ENCODE measurements around the gene PMAIP1.
"Not testable (repeated sequence)": the region's sequence is repeated elsewhere in the genome, so short reads cannot be mapped to it uniquely, and the experiment has no call there.

The PMAIP1 gene

GRCh38 chr18:59899298-59900221 is at the start of gene PMAIP1:
PMAIP1 (plus strand) TSS chr18:59899996; CDS start chr18:59900178, 182 bp downstream.
- peak; percentile 85 to 86 for DNase-seq (ENCODE audit: low read depth in 2 of 2)

- DNase-seq (ENCODE audit: low read depth in 2 of 2) = no peak
These were observed 47.9 kb upstream of the PMAIP1 start for GRCh38 chr18:59851784-59852399.

- no peak for DNase-seq (ENCODE audit: low read depth in 2 of 2)
These were observed 47.2 kb upstream of the PMAIP1 start for GRCh38 chr18:59852548-59852947.

GRCh38 chr18:59853380-59853779 is 46.4 kb upstream of the PMAIP1 start:
- no peak for DNase-seq (ENCODE audit: low read depth in 2 of 2)

- DNase-seq (ENCODE audit: low read depth in 2 of 2) = not testable (repeated sequence)
These were observed 45.8 kb upstream of the PMAIP1 start for GRCh38 chr18:59853988-59854387.

GRCh38 chr18:59861009-59861408 is 38.8 kb upstream of the PMAIP1 start:
- no peak for DNase-seq (ENCODE audit: low read depth in 2 of 2)

GRCh38 chr18:59861963-59862819 is 37.6 kb upstream of the PMAIP1 start:
- no peak for DNase-seq (ENCODE audit: low read depth in 2 of 2)

- no peak for DNase-seq (ENCODE audit: low read depth in 2 of 2)
These were observed 34.4 kb upstream of the PMAIP1 start for GRCh38 chr18:59865241-59865986.

- DNase-seq (ENCODE audit: low read depth in 2 of 2) = no peak
These were observed 33.1 kb upstream of the PMAIP1 start for GRCh38 chr18:59866551-59867269.

- no peak for DNase-seq (ENCODE audit: low read depth in 2 of 2)
These were observed 32.3 kb upstream of the PMAIP1 start for GRCh38 chr18:59867337-59868104.

GRCh38 chr18:59870623-59871130 is 29.1 kb upstream of the PMAIP1 start:
- DNase-seq (ENCODE audit: low read depth in 2 of 2) = peak in 1 of 2 experiments; percentile 51

- DNase-seq (ENCODE audit: low read depth in 2 of 2) = no peak
These were observed 28.0 kb upstream of the PMAIP1 start for GRCh38 chr18:59871711-59872362.

GRCh38 chr18:59873641-59874040 is 26.2 kb upstream of the PMAIP1 start:
- no peak for DNase-seq (ENCODE audit: low read depth in 2 of 2)

GRCh38 chr18:59874166-59874565 is 25.6 kb upstream of the PMAIP1 start:
- DNase-seq (ENCODE audit: low read depth in 2 of 2) = peak; percentile 70 to 73

- no peak for DNase-seq (ENCODE audit: low read depth in 2 of 2)
These were observed 23.5 kb upstream of the PMAIP1 start for GRCh38 chr18:59876310-59876626.

- DNase-seq (ENCODE audit: low read depth in 2 of 2) = no peak
These were observed 22.4 kb upstream of the PMAIP1 start for GRCh38 chr18:59877361-59877760.

- DNase-seq (ENCODE audit: low read depth in 2 of 2) = no peak
These were observed 21.2 kb upstream of the PMAIP1 start for GRCh38 chr18:59878644-59879043.

- peak in 1 of 2 experiments; percentile 34 for DNase-seq (ENCODE audit: low read depth in 2 of 2)
These were observed 17.8 kb upstream of the PMAIP1 start for GRCh38 chr18:59881728-59882656.

Measured in fibroblast of skin of left quadriceps (primary cell).